Muscle layer of colon (tissue), 2 donors: ENCODE data around the gene AFF3.

ENCODE experiments used
- H3K27ac ChIP-seq: one replicate; pipeline ENCODE4 v1.7.0; 2013; ENCODE audit warnings: low read depth, mild to moderate bottlenecking, low read length, moderate library complexity
- H3K27me3 ChIP-seq, 2 donors: one replicate each; pipeline ENCODE4 v1.7.0; 2013; ENCODE audit warnings: low read length in 2 of 2, mild to moderate bottlenecking in 2 of 2; ENCODE audit not compliant: insufficient read depth in 2 of 2, control insufficient read depth in 1 of 2
- H3K36me3 ChIP-seq: one replicate; pipeline ENCODE4 v1.7.0; 2013; ENCODE audit warnings: mild to moderate bottlenecking, low read length; ENCODE audit not compliant: insufficient read depth
- H3K4me1 ChIP-seq: one replicate; pipeline ENCODE4 v1.7.0; 2013; ENCODE audit warnings: mild to moderate bottlenecking, low read length; ENCODE audit not compliant: insufficient read depth
- H3K4me3 ChIP-seq, 2 donors: one replicate each; pipeline ENCODE4 v1.7.0; 2013; ENCODE audit warnings: low read length in 2 of 2, low read depth in 1 of 2, mild to moderate bottlenecking in 1 of 2, moderate library complexity in 1 of 2
- H3K9ac ChIP-seq: one replicate; pipeline ENCODE4 v1.7.0; 2013; ENCODE audit warnings: low read length
- H3K9me3 ChIP-seq: one replicate; pipeline ENCODE4 v1.7.0; 2013; ENCODE audit warnings: mild to moderate bottlenecking, low read length
- donor health status: abdominal sarcoma.
- donor health status: Adenocarcinoma of cecum.

AFF3 gene

DNA sequence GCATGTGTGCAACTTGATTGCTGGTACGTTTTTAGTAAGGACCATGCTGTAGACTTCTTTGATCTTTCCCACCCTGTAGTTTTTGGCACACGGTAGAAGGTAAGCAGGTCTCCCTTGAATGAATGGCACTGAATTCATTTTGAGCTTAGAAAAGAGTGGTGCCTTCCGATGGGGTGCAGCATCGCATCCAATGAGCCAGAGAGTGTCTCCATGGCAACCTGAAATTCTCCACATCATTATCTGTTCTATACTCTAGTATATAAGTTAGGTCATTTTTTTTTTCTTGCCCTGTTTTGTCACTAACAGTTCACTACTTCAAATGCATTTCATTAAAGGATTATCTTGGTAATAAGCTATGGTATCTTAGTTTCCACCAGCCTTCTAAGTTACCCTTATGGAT, 571.4 kb downstream of the AFF3 start:
- no peak overlapping the region for H3K9ac ChIP-seq
- no peak overlapping the region for H3K4me3 ChIP-seq
- no peak overlapping the region for H3K27ac ChIP-seq
- H3K36me3 ChIP-seq, result peaks cover 4% of the 10 kb centered on the region
- no peaks in the 10 kb centered on the region for H3K27me3 ChIP-seq
- H3K4me1 ChIP-seq, result no peaks in the 10 kb centered on the region
- H3K9me3 ChIP-seq, result no peaks in the 10 kb centered on the region

- Histone ChIP-seq H3K27me3 (no peaks in the 10 kb centered on the region), H3K9ac (no peak overlapping the region), H3K4me1 (no peaks in the 10 kb centered on the region), H3K27ac (no peak overlapping the region), H3K36me3 (peaks cover 4% of the 10 kb centered on the region), H3K4me3 (no peak overlapping the region), H3K9me3 (no peaks in the 10 kb centered on the region)
These were observed 573.0 kb downstream of the AFF3 start for GRCh38 chr2:99569386-99569785.

DNA sequence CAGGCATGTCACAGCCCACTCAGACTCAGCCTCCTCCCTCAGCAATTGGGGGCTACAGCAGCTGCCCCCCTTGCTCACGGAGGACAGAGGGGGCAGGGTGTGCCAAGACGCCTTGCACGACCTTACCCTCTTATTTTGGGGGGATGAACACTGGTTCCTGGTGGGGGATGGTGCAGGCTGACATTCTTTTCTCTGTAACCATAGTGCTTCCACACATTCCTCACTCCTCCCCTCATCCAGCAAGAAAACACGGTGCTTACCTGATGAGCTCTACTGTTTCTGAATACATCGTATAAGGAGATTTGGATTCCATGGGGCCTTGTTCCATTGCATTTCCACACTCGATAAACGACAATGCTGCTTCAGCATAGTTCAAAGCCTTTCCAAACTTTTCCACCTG, 577.2 kb downstream of the AFF3 start:
- no peak overlapping the region for H3K27ac ChIP-seq
- H3K4me3 ChIP-seq, result no peak overlapping the region
- no peaks in the 10 kb centered on the region for H3K4me1 ChIP-seq
- H3K9ac ChIP-seq, result no peak overlapping the region
- no peaks in the 10 kb centered on the region for H3K27me3 ChIP-seq
- H3K36me3 ChIP-seq, result peaks cover 4% of the 10 kb centered on the region
- no peaks in the 10 kb centered on the region for H3K9me3 ChIP-seq

DNA sequence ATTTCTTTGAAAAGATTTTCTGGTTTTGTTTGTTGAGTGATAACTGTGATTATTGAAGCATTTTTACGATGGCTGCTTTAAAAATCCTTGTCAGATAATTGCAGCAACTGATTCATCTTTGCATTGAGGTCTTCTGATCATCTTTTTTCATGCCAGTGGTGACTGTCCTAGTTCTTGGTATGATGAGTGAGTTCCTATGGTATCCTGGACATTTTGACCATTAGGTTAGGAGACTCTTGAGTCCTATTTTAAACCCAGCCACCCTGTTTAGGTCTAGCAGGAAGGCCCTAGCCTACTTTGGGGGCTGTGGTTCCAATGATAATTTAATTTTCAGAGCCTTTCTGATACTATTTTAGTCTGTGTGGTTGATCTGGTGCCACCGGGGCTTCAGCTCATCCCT, 579.9 kb downstream of the AFF3 start:
- Histone ChIP-seq H3K9ac (no peak overlapping the region), H3K4me1 (no peaks in the 10 kb centered on the region), H3K27me3 (no peaks in the 10 kb centered on the region), H3K4me3 (no peak overlapping the region), H3K36me3 (peaks cover 6% of the 10 kb centered on the region), H3K27ac (no peak overlapping the region), H3K9me3 (no peaks in the 10 kb centered on the region)

DNA sequence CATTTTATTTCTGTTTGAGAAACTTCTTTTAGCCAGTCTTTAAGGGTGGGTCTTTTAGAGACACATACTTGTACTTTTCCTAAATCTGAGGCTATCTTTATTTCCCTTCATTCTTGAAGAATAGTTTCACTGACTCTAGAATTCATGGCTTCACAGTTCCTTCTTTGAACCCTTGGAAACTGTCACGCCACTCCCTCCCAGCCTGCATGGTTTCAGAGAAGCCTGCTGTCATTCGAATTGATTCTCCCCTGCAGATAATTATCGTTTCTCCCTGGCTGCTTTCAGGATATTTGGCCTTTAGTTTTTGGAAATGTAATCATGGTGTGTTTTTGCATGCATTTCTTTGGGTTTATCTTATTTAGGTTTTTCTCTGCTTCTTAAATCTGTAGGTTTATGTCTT, 580.6 kb downstream of the AFF3 start:
- Histone ChIP-seq H3K27ac (no peak overlapping the region), H3K9me3 (no peaks in the 10 kb centered on the region), H3K36me3 (peaks cover 5% of the 10 kb centered on the region), H3K4me1 (no peaks in the 10 kb centered on the region), H3K4me3 (no peak overlapping the region), H3K9ac (no peak overlapping the region), H3K27me3 (no peaks in the 10 kb centered on the region)

- Histone ChIP-seq H3K27me3 (no peaks in the 10 kb centered on the region), H3K9me3 (no peaks in the 10 kb centered on the region), H3K4me1 (no peaks in the 10 kb centered on the region), H3K27ac (no peak overlapping the region), H3K9ac (no peak overlapping the region), H3K36me3 (peaks cover 5% of the 10 kb centered on the region), H3K4me3 (no peak overlapping the region)
These were observed 583.2 kb downstream of the AFF3 start for GRCh38 chr2:99559075-99559662.

DNA sequence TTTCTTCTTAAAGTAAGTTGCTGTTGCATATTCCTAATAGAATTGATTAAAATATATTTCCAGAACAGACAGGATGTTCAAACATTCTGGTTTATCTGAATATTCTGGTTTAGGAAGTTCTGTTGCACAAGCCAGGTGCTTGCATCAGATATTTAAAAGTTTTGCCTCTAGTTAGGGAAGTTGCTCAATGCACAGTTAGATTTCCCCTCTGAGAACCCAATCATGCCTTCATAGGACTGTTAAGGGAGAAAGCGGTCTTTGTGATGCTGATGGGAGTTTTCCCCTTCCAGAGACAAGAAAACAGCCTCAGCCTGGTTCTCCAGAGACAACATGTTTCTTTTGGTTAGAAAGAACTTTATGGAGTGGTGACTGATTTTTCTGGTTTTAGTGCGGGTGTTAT, 587.0 kb downstream of the AFF3 start:
- H3K36me3 ChIP-seq, result peaks cover 12% of the 10 kb centered on the region
- no peak overlapping the region for H3K27ac ChIP-seq
- H3K9me3 ChIP-seq, result no peaks in the 10 kb centered on the region
- no peak overlapping the region for H3K4me3 ChIP-seq
- peaks cover 4% of the 10 kb centered on the region for H3K4me1 ChIP-seq
- no peaks in the 10 kb centered on the region for H3K27me3 ChIP-seq
- no peak overlapping the region for H3K9ac ChIP-seq

GRCh38 chr2:99554871-99555270, 587.5 kb downstream of the AFF3 start:
- Histone ChIP-seq H3K4me1 (peaks cover 4% of the 10 kb centered on the region), H3K4me3 (no peak overlapping the region), H3K27me3 (no peaks in the 10 kb centered on the region), H3K9ac (no peak overlapping the region), H3K36me3 (peaks cover 12% of the 10 kb centered on the region), H3K9me3 (no peaks in the 10 kb centered on the region), H3K27ac (no peak overlapping the region)

- Histone ChIP-seq H3K36me3 (peaks cover 12% of the 10 kb centered on the region), H3K27ac (no peak overlapping the region), H3K4me3 (no peak overlapping the region), H3K9me3 (no peaks in the 10 kb centered on the region), H3K27me3 (no peaks in the 10 kb centered on the region), H3K9ac (no peak overlapping the region), H3K4me1 (peaks cover 4% of the 10 kb centered on the region)
These were observed 588.2 kb downstream of the AFF3 start for GRCh38 chr2:99554238-99554637.

- no peak overlapping the region for H3K4me3 ChIP-seq
- H3K9ac ChIP-seq, result no peak overlapping the region
- H3K27ac ChIP-seq, result no peak overlapping the region
- peaks cover 4% of the 10 kb centered on the region for H3K4me1 ChIP-seq
- no peaks in the 10 kb centered on the region for H3K27me3 ChIP-seq
- H3K36me3 ChIP-seq, result peaks cover 10% of the 10 kb centered on the region
- H3K9me3 ChIP-seq, result no peaks in the 10 kb centered on the region
These were observed 589.9 kb downstream of the AFF3 start for GRCh38 chr2:99552529-99552928.

GRCh38 chr2:99550368-99550767, 592.0 kb downstream of the AFF3 start:
- Histone ChIP-seq H3K9me3 (no peaks in the 10 kb centered on the region), H3K27me3 (no peaks in the 10 kb centered on the region), H3K4me1 (peaks cover 4% of the 10 kb centered on the region), H3K9ac (no peak overlapping the region), H3K4me3 (no peak overlapping the region), H3K27ac (no peak overlapping the region), H3K36me3 (peaks cover 7% of the 10 kb centered on the region)

- H3K36me3 ChIP-seq, result no peaks in the 10 kb centered on the region
These were observed 596.8 kb downstream of the AFF3 start for GRCh38 chr2:99545604-99546003.

More at GRCh38 chr2:99545604-99546003, 596.8 kb downstream of the AFF3 start:
- no peak overlapping the region for H3K27ac ChIP-seq
- H3K4me1 ChIP-seq, result no peaks in the 10 kb centered on the region
- H3K9me3 ChIP-seq, result no peaks in the 10 kb centered on the region
- no peak overlapping the region for H3K9ac ChIP-seq
- H3K4me3 ChIP-seq, result no peak overlapping the region
- H3K27me3 ChIP-seq, result no peaks in the 10 kb centered on the region
